HG02623 (cell line): ENCODE data around the gene TUBB4A.

Experiments used
- ATAC-seq: cut with Tn5 transposase; IDR thresholded peaks from one replicate; pipeline ENCODE4 v1.9.1; 2021; ENCODE audit warnings: moderate library complexity; ENCODE audit not compliant: unreplicated experiment

The TUBB4A gene

GRCh38 chr19:6446452-6446851, 55.7 kb downstream of the TUBB4A start:
- no peak for ATAC-seq
